HepG2 (cell line): ENCODE data around the gene SLC25A33.

Source experiments
- CEBPB ChIP-seq: IDR thresholded peaks from 2 replicates; pipeline ENCODE4 v1.6.1; 2011; ENCODE audit warnings: low read depth, low read length, improper control_type of control experiment, borderline replicate concordance
- CTCF ChIP-seq: sonication (generic); formaldehyde crosslinking; IDR thresholded peaks from 2 replicates; pipeline ENCODE4 v1.5.0; 2020; ENCODE audit warnings: mild to moderate bottlenecking, missing genetic modification reagents, moderate library complexity
- FOXA1 ChIP-seq, 2 experiments: fragments of 450-650 bp in 1 of 2; sonication (generic) in 1 of 2; formaldehyde crosslinking in 1 of 2; IDR thresholded peaks; 2 replicates each; pipeline versions ENCODE4 v1.4.0 to v1.6.1; 2016 to 2020; ENCODE audit warnings: missing genetic modification reagents in 1 of 2
- GFI1 ChIP-seq: sonication (generic); formaldehyde crosslinking; IDR thresholded peaks from 2 replicates; pipeline ENCODE4 v1.5.0; 2020; ENCODE audit warnings: missing genetic modification reagents, mild to moderate bottlenecking, borderline replicate concordance
- HOXA7 ChIP-seq: sonication (generic); formaldehyde crosslinking; IDR thresholded peaks from 2 replicates; pipeline ENCODE4 v1.8.1; 2022; ENCODE audit warnings: mild to moderate bottlenecking, missing genetic modification reagents, moderate library complexity
- PLSCR1 ChIP-seq: sonication (generic); formaldehyde crosslinking; IDR thresholded peaks from 2 replicates; pipeline ENCODE4 v1.5.0; 2020; ENCODE audit warnings: missing genetic modification reagents, mild to moderate bottlenecking, borderline replicate concordance
- POLR2AphosphoS5 ChIP-seq: IDR thresholded peaks from 2 replicates; pipeline ENCODE4 v1.6.1; 2012; ENCODE audit warnings: low read depth, low read length
- SKI ChIP-seq: fragments of 450-650 bp; IDR thresholded peaks from one replicate; pipeline ENCODE4 v1.6.1; 2018; ENCODE audit warnings: mild to moderate bottlenecking; ENCODE audit not compliant: partially characterized antibody
- ZBTB33 ChIP-seq: sonication (generic); formaldehyde crosslinking; IDR thresholded peaks from 2 replicates; pipeline ENCODE4 v1.4.0; 2020; ENCODE audit warnings: missing genetic modification reagents
- ZBTB34 ChIP-seq: sonication (generic); formaldehyde crosslinking; IDR thresholded peaks from 2 replicates; pipeline ENCODE4 v1.8.0; 2022; ENCODE audit warnings: mild to moderate bottlenecking, missing genetic modification reagents
- ZHX1 ChIP-seq: sonication (generic); formaldehyde crosslinking; IDR thresholded peaks from 2 replicates; pipeline ENCODE4 v1.8.1; 2022; ENCODE audit warnings: low read depth, mild to moderate bottlenecking, missing genetic modification reagents

GRCh38 chr1:9503001-9503675 is 36.1 kb upstream of the SLC25A33 start:
- no peak for TF ChIP-seq PLSCR1 (CRISPR knock-in tag)
- TF ChIP-seq HOXA7, result no peak
- no peak for TF ChIP-seq ZHX1 (CRISPR knock-in tag)
- no peak for TF ChIP-seq CEBPB
- TF ChIP-seq ZBTB34 (CRISPR knock-in tag), result no peak
- TF ChIP-seq SKI, result no peak
- no peak for TF ChIP-seq FOXA1 (IDR thresholded peaks at IDR 0.05)
- no peak for TF ChIP-seq FOXA1 (CRISPR knock-in tag; IDR thresholded peaks at IDR 0.05)
- TF ChIP-seq GFI1 (CRISPR knock-in tag), result no peak
- no peak for TF ChIP-seq CTCF (CRISPR knock-in tag)
- TF ChIP-seq ZBTB33 (CRISPR knock-in tag), result no peak
- no peak for TF ChIP-seq POLR2AphosphoS5
